Fibroblast of the aortic adventitia (primary cell): Measurements from ENCODE around the gene ZNF322. TPM values are rescaled to one million over a fixed set of nuclear protein-coding genes. Genes with fewer than 3 reads are reported as not detected.

ENCODE experiments used
- DNase-seq: peaks from one replicate; pipeline ENCODE4 v3.0.0-alpha.2; 2010; ENCODE audit warnings: low read depth
- H3K4me3 ChIP-seq: 2 replicates; pipeline ENCODE4 v1.5.1; 2011; ENCODE audit warnings: low read depth, mild to moderate bottlenecking, control low read depth, low read length, moderate library complexity
- total RNA-seq: library from RNA; depleted of rRNA; stranded (reverse); fragments of >200 nt; gene quantifications from 2 replicates; pipeline ENCODE4 v1.2.3, GENCODE V29; 2012; ENCODE audit warnings: low replicate concordance
- TF ChIP-seq, protein P1 (sequence below): IDR thresholded peaks from 2 replicates; pipeline ENCODE4 v1.5.1; 2011; ENCODE audit warnings: mild to moderate bottlenecking, low read length, control low read depth, inconsistent platforms; ENCODE audit not compliant: insufficient read depth

Gene ZNF322
- total RNA-seq, 1 donor, result 15.5 TPM

DNA sequence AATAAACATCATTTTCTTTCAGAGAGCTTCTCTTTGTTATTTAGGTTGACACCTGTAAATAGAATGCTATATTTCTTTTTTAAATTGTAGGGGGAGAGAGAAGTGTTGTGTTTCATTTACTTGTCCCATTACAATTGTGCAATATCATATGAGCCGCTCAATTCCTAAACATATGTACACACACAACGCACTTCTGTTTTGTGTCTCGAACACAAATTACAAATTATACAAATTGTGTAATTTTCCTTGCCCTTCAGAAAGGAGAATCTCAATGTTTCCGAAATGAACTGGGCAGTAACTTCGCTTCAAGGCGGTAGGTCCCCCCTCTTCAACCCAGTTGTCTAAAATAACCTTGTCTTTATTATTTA is 65.4 kb downstream of the ZNF322 start:
- H3K4me3 ChIP-seq, result no peak overlapping the region
- TF ChIP-seq, protein P1, sequence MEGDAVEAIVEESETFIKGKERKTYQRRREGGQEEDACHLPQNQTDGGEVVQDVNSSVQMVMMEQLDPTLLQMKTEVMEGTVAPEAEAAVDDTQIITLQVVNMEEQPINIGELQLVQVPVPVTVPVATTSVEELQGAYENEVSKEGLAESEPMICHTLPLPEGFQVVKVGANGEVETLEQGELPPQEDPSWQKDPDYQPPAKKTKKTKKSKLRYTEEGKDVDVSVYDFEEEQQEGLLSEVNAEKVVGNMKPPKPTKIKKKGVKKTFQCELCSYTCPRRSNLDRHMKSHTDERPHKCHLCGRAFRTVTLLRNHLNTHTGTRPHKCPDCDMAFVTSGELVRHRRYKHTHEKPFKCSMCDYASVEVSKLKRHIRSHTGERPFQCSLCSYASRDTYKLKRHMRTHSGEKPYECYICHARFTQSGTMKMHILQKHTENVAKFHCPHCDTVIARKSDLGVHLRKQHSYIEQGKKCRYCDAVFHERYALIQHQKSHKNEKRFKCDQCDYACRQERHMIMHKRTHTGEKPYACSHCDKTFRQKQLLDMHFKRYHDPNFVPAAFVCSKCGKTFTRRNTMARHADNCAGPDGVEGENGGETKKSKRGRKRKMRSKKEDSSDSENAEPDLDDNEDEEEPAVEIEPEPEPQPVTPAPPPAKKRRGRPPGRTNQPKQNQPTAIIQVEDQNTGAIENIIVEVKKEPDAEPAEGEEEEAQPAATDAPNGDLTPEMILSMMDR, result no peak
- DNase-seq, result no peak

GRCh38 chr6:26593278-26594130 is 66.0 kb downstream of the ZNF322 start:
- TF ChIP-seq, protein P1, result no peak
- no peak overlapping the region for H3K4me3 ChIP-seq
- no peak for DNase-seq

DNA sequence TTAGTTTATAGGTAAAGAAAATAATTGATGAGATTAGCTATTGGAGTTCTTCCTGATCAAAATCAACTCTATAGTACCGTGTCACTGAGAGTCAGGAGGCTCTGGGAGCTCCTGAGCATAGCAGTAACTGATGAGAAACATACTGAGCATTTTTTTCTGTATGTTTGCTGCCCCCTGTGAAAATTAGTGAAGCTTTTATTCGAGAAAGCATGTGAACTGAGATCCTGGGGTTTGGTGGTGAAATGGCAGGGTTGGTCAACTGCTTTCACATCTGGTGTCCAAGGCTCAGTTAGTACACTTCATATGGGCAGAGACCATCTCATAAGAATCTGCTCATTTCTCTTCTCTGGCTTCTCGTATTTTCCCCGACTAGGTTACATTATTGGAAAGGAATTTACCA is 66.9 kb downstream of the ZNF322 start:
- no peak for DNase-seq
- H3K4me3 ChIP-seq, result no peak overlapping the region
- TF ChIP-seq, protein P1, result no peak

- TF ChIP-seq, protein P1, result no peak
- no peak for DNase-seq
- H3K4me3 ChIP-seq, result no peak overlapping the region
Observed at GRCh38 chr6:26588965-26589364, 70.6 kb downstream of the ZNF322 start.

Other genes with a start within 250 kb of the ZNF322 start
- 17.7 and 20.5 TPM in 2 replicates for gene BTN3A3, start 219.2 kb downstream of the ZNF322 start, total RNA-seq
- gene BTN2A1, start 201.8 kb downstream of the ZNF322 start, total RNA-seq, result 11.7 and 17.9 TPM in 2 replicates
- not detected in 2 replicates for gene BTN1A1, start 159.4 kb downstream of the ZNF322 start, total RNA-seq
- gene HMGN4, start 121.4 kb downstream of the ZNF322 start, total RNA-seq, result 32.7 and 50.3 TPM in 2 replicates
- gene ABT1, start 62.8 kb downstream of the ZNF322 start, total RNA-seq, result 4.1 and 10.0 TPM in 2 replicates